ENCODE results near the gene CARNS1.

DNA sequence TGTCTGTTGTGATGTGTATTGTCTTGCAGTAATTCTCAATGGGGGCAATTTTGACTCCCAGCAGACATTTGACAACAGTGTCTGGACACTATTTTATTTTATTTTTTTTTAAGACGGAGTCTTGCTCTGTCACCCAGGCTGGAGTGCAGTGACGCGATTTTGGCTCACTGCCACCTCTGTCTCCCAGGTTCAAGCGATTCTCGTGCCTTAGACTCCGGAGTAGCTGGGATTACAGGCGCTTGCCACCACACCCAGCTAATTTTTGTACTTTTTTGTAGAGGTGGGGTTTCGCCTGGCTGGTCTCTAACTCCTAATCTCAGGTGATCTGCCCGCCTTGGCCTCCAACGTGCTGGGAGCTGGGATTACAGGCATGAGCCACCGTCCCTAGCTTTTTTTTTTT, 14.2 kb downstream of the CARNS1 start:
- TF ChIP-seq CTCF (IDR thresholded peaks at IDR 0.05): no peak
- TF ChIP-seq POLR2A (IDR thresholded peaks at IDR 0.05): no peak
